Amniotic stem cell (primary cell): ENCODE data around the gene RNPEP.
"Not testable (repeated sequence)": the region's sequence is repeated elsewhere in the genome, so short reads cannot be mapped to it uniquely, and the experiment has no call there.

Experiments used
- DNase-seq: peaks from one replicate; lab custom pipeline; 2025; lab: John Stamatoyannopoulos, UW

Gene RNPEP

GRCh38 chr1:202037706-202038296 is 55.4 kb downstream of the RNPEP start:
- DNase-seq = no peak

DNA sequence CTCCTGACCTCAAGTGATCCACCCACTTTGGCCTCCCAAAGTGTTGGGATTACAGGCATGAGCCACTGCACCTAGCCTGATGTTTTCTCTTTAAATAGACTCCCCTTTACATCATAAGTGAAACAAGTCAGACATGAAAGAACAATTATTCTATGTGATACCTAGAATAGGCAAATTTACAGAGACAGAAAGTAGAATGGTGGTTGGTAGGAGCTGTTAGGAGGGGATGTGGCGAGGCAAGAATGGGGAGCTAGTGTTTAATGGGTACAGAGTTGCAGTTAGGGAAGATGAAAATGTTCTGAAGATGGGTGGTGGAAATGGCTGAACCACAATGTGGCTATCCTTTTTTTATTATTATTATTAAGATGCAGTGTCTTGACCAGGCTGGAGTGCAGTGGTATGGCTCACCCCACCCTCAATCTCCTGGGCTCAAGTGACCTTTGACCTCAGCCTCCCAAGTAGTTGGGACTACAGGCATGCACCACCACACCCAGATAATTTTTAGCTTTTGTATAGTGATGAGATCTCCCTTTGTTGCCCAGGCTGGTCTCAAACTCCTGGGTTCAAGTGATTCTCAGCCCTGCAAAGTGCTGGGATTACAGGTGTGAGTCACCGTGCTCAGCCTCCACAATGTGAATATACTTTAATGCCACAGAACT is 56.4 kb downstream of the RNPEP start:
- DNase-seq = no peak

- no peak for DNase-seq
Measured at GRCh38 chr1:202045705-202046104, 63.3 kb downstream of the RNPEP start.

DNA sequence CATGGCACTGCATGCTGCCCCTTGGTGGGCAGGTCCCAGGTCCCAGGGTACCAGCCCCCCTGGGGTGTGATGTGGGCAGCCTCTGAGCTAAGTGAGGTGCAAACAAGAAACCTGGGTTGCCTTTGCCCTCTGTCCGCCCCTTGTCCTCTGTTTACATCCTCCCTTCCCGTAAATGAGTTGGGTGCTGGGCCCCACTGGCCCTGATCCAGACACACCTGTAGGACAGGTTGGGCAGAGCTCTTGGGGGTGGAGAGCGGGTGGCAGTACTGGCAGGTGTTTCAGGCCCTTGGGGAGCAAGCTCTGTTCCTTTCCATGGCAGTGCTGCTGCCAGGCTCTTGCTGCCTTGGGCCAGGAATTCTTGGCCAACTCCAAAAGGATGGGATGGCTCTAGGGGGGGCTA is 63.8 kb downstream of the RNPEP start:
- DNase-seq = no peak

DNA sequence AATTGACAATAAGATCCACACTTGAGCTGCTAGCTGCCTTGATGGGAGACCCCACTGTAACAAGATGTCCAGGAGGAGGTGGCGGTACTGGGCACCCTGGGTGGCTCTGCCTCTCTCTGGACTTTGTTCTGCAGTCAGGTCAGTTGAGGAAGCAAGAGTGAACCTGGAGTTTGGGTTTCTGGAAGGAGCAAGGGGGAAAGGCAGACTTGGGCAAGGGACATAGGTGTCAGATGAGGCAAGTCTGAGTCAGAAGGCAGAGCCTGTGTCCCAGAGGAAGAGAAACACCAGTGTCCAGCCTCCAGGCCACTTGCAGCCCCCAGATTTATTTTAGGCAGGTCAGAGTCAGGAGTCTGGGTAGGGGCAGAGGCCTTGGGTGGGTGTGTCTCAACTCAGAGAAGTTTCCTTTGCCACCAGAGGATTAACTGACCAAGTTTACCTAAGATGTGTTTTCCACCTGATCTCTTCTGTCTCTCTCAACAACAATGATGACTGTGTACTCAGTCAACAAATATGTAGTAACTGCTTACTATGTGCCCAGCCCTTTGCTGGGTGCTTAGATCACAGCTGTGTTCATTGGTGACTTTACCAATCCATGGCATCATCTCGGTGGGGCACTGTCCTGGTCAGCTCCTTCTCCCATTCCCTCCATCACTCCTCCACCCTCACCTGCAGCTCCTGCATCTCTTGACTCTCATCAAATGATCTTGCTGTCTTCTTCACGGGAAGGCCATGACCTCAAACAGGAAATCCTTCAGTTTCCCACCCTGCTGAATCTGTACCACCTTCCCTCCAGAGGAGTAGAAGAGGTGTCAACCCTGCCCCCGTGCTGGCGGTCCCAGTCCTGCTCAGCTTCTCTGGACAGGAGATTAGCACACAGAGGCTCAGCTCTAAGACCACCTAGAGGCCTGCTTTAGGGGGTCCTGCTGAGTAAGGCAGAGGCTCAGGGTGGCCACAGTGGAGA is 64.6 kb downstream of the RNPEP start:
- no peak for DNase-seq

DNA sequence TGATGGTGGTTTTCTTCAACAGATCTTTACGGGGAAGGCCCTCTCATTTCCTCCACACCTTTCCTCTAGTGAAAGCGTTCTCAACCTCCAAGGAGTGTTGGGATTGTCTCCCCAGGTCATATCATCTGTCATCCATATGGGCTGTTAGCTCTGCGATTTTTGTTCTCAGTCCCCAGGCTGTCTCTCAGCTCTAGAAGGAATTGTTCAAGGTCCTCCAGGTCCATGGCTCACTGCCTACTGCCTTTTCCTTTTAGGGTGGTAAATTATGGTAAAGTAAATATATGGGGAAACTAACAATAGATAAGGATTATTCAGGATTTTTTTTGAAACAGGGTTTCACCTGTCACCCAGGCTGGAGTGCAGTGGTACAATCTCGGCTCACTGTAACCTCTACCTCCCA is 65.5 kb downstream of the RNPEP start:
- no peak for DNase-seq

DNA sequence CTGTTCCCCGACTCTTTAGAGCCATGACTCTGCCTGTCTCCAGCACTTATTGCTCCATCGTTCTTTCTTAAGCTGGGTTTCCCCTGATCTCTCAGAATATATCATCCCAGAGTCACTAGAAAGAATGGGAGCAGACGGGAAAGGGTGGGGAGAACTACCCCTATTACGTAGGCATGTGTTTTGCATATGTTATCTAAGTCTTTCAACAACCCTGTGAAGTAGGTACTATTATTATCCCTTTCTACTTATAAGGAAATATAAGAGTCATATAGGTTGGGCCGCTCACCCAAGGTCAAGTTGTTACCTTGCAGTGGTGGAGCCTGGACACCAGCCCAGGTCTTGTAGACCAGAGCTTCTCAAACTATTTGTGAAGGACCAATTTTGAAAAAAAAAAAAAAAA is 66.7 kb downstream of the RNPEP start:
- DNase-seq = no peak

- no peak for DNase-seq
Measured at GRCh38 chr1:202054094-202054493, 71.6 kb downstream of the RNPEP start.

DNA sequence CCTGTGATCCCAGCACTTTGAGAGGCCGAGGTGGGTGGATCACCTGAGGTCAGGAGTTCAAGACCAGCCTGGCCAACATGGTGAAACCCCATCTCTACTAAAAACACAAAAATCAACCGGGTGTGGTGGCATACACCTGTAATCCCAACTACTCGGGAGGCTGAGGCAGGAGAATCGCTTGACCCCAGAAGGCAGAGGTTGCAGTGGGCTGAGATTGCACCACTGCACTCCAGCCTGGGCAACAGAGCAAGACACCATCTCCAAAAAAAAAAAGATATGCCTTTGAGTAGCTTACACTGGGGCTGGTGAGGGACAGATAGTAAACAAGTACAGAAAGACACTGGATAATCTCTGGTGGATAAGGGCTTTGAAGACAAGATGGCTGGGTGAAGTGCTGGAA is 72.2 kb downstream of the RNPEP start:
- DNase-seq = not testable (repeated sequence)
